Measurements from ENCODE around the gene KLRC4. TPM values are rescaled to one million over a fixed set of nuclear protein-coding genes. Genes with fewer than 3 reads are reported as not detected.

Gene KLRC4
- total and polyA plus RNA-seq, 10 of the 15 experiments (the other 5 are each of a cell fraction or from before 2014, with no cell fraction given), result 0.07 to 0.34 TPM; not detected in 8

- DNase-seq (ENCODE audit: low read depth, low spot score), result no peak
- ATAC-seq, result no peak
- no peaks in the 10 kb centered on the region for H4K20me1 ChIP-seq (ENCODE audit: control insufficient read depth, insufficient read depth)
- no peak overlapping the region for H3K4me2 ChIP-seq (ENCODE audit: control insufficient read depth, insufficient read depth)
- no TSS peak for BruUV-seq (replicated peaks)
- no peaks in the 10 kb centered on the region for H3K36me3 ChIP-seq (ENCODE audit: control insufficient read depth in 2 of 2, insufficient read depth in 2 of 2, low read length in 1 of 2)
- H3K9ac ChIP-seq (ENCODE audit: control insufficient read depth, insufficient read depth, low read length), result no peak overlapping the region
- FAIRE-seq, result no peak
- CTCF ChIA-PET, result interaction anchor here (1.0 kb wide), 1 partner anchor 323 kb away, joined by 3 read pairs; no protein-coding TSS in a partner anchor
- 65% methylated on average over 4 of the region's 4 CpGs for WGBS (ENCODE audit: insufficient coverage, insufficient replicate concordance, low lambda C conversion rate, missing lambda C conversion rate)
- POLR2A ChIA-PET, result no interaction called here
- H3K79me2 ChIP-seq (ENCODE audit: control insufficient read depth, insufficient read depth, low read length), result no peaks in the 10 kb centered on the region
- no peak overlapping the region for H2AFZ ChIP-seq (ENCODE audit: control insufficient read depth, low read depth, low read length)
- RAD21 ChIA-PET (ENCODE audit: unreplicated experiment), result no interaction called here
- no peaks in the 10 kb centered on the region for H3K9me3 ChIP-seq (replicated peaks; ENCODE audit: control insufficient read depth, insufficient read depth, low read length)
- SMC1A ChIA-PET (ENCODE audit: uncharacterized antibody, unreplicated experiment), result no interaction called here
- no peak overlapping the region for H3K4me3 ChIP-seq
- intact Hi-C loops (cut with micrococcal nuclease; ENCODE audit: unreplicated experiment) (no loop called here), in situ Hi-C loops (cut with MboI) (no loop called here)
- H3K27me3 ChIP-seq (replicated peaks in 1 of 2; ENCODE audit: control insufficient read depth in 2 of 2, insufficient read depth in 2 of 2, low read length in 1 of 2), result no peaks in the 10 kb centered on the region
- H3K4me1 ChIP-seq (ENCODE audit: control insufficient read depth, insufficient read depth, low read length), result no peaks in the 10 kb centered on the region
- H3K27ac ChIP-seq (ENCODE audit: control insufficient read depth, insufficient read depth), result no peak overlapping the region
- no peak for TF ChIP-seq MLLT1 (IDR thresholded peaks at IDR 0.05)
- no peak for TF ChIP-seq BHLHE40 (IDR thresholded peaks at IDR 0.05; ENCODE audit: borderline replicate concordance in 1 of 2, low read depth in 2 of 2, low read length in 1 of 2)
- TF ChIP-seq NKRF (conservative IDR thresholded peaks at IDR 0.05), result no peak
- no peak for TF ChIP-seq KAT2A (conservative IDR thresholded peaks at IDR 0.05; ENCODE audit: control insufficient read depth, low read depth, low read length)
- no peak for TF ChIP-seq MYB (IDR thresholded peaks at IDR 0.05; ENCODE audit: borderline replicate concordance, low read depth, low read length)
- no peak for TF ChIP-seq FOXK2 (IDR thresholded peaks at IDR 0.05)
- TF ChIP-seq NFXL1 (IDR thresholded peaks at IDR 0.05; ENCODE audit: borderline replicate concordance), result no peak
- no peak for TF ChIP-seq TARDBP (IDR thresholded peaks at IDR 0.05; ENCODE audit: borderline replicate concordance)
- no peak for TF ChIP-seq TBL1XR1 (IDR thresholded peaks at IDR 0.05; ENCODE audit: low read depth, low read length)
- TF ChIP-seq ZNF622 (IDR thresholded peaks at IDR 0.05), result no peak
- no peak for TF ChIP-seq RBBP5 (conservative IDR thresholded peaks at IDR 0.05)
- TF ChIP-seq, protein P1, sequence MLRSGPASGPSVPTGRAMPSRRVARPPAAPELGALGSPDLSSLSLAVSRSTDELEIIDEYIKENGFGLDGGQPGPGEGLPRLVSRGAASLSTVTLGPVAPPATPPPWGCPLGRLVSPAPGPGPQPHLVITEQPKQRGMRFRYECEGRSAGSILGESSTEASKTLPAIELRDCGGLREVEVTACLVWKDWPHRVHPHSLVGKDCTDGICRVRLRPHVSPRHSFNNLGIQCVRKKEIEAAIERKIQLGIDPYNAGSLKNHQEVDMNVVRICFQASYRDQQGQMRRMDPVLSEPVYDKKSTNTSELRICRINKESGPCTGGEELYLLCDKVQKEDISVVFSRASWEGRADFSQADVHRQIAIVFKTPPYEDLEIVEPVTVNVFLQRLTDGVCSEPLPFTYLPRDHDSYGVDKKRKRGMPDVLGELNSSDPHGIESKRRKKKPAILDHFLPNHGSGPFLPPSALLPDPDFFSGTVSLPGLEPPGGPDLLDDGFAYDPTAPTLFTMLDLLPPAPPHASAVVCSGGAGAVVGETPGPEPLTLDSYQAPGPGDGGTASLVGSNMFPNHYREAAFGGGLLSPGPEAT (IDR thresholded peaks at IDR 0.05; ENCODE audit: low read depth), result no peak
- TF ChIP-seq ESRRA (IDR thresholded peaks at IDR 0.05; ENCODE audit: low read length), result no peak
- TF ChIP-seq ETV6 (conservative IDR thresholded peaks at IDR 0.05 in 1 of 2, IDR thresholded peaks at IDR 0.05 in 1 of 2; ENCODE audit: borderline replicate concordance in 1 of 2, low read depth in 1 of 2), result no peak
- TF ChIP-seq SIX5 (IDR thresholded peaks at IDR 0.05; ENCODE audit: low read depth, low read length, severe bottlenecking), result no peak
- TF ChIP-seq BCLAF1 (IDR thresholded peaks at IDR 0.05), result no peak
- TF ChIP-seq EED (IDR thresholded peaks at IDR 0.05; ENCODE audit: low read depth), result no peak
- no peak for TF ChIP-seq CEBPB (IDR thresholded peaks at IDR 0.05; ENCODE audit: borderline replicate concordance in 1 of 2, low read depth in 2 of 2, low read length in 2 of 2)
These were observed 38.7 kb upstream of the KLRC4 start for GRCh38 chr12:10448236-10448635.
